Prostate gland (tissue), 2 donors: ENCODE results near the gene COMMD4. TPM values are rescaled to one million over a fixed set of nuclear protein-coding genes. Genes with fewer than 3 reads are reported as not detected.

Source experiments
- DNase-seq: peaks from one replicate; pipeline ENCODE4 v3.0.0-alpha.2; 2019; ENCODE audit warnings: low spot score
- H3K27ac ChIP-seq, 2 donors: fragments of 200-600 bp; sonication (generic); 2 replicates each; pipeline ENCODE4 v1.5.1; 2017 to 2019
- H3K27me3 ChIP-seq: fragments of 200-600 bp; sonication (generic); replicated peaks from 2 replicates; pipeline ENCODE4 v1.5.1; 2019; ENCODE audit not compliant: insufficient read depth
- H3K36me3 ChIP-seq, 2 donors: fragments of 200-600 bp; sonication (generic); 1 replicate in 1 of 2; 2 replicates in 1 of 2; pipeline versions ENCODE4 v1.5.1 to v1.8.1; 2017 to 2019
- H3K4me1 ChIP-seq: fragments of 200-600 bp; sonication (generic); replicated peaks from 2 replicates; pipeline ENCODE4 v1.5.1; 2019
- H3K4me3 ChIP-seq, 2 donors: fragments of 200-600 bp; sonication (generic); 2 replicates each; pipeline ENCODE4 v1.5.1; 2017 to 2019
- H3K9me3 ChIP-seq: fragments of 200-600 bp; sonication (generic); 2 replicates; pipeline ENCODE4 v1.5.1; 2017
- CTCF ChIP-seq, 4 experiments: fragments of 200-600 bp in 2 of 4; fragments of 450-650 bp in 2 of 4; sonication (generic) in 2 of 4; IDR thresholded peaks; 1 replicate in 3 of 4; 2 replicates in 1 of 4; pipeline ENCODE4 v1.5.1; 2016 to 2019; ENCODE audit warnings: antibody characterized with exemption in 4 of 4, mild to moderate bottlenecking in 2 of 4, moderate library complexity in 2 of 4
- POLR2A ChIP-seq: fragments of 450-650 bp; IDR thresholded peaks from one replicate; pipeline ENCODE4 v1.6.1; 2016; ENCODE audit warnings: antibody characterized with exemption, mild to moderate bottlenecking
- POLR2AphosphoS5 ChIP-seq: sonication (generic); formaldehyde crosslinking; IDR thresholded peaks from one replicate; pipeline ENCODE4 v1.6.1; 2017; ENCODE audit warnings: antibody characterized with exemption
- WGBS: methylation state at CpG from one replicate; pipeline ENCODE4 v1.1.5; 2018; 5-methylcytosine and 5-hydroxymethylcytosine counted together
- intact Hi-C: fragments of 100-400 bp; cut with DNase I; formaldehyde crosslinking; loops from one replicate; pipeline ENCODE4 v1.14.2; 2022
- total RNA-seq, 2 donors: library from RNA; depleted of rRNA; stranded (reverse); fragments of >200 nt; gene quantifications; one replicate each; pipeline ENCODE4 v1.1.0, GENCODE V29; 2016

COMMD4 gene
- total RNA-seq, 2 donors from 2014 or later: 100 to 116 TPM

- H3K4me1 ChIP-seq: no peaks in the 10 kb centered on the region
- 92% methylated on average over 4 of the region's 4 CpGs for WGBS
- DNase-seq: no peak
- H3K4me3 ChIP-seq: no peak overlapping the region
- H3K9me3 ChIP-seq: no peaks in the 10 kb centered on the region
- TF ChIP-seq POLR2A (no peak), POLR2AphosphoS5 (no peak), CTCF (IDR thresholded peaks at IDR 0.05) (no peak)
- H3K27me3 ChIP-seq: no peaks in the 10 kb centered on the region
- peaks cover 0 to 10% of the 10 kb centered on the region in 2 donors for H3K36me3 ChIP-seq
- intact Hi-C loops: no loop called here
- no peak overlapping the region for H3K27ac ChIP-seq
These were observed 19.5 kb downstream of the COMMD4 start for GRCh38 chr15:75355369-75355768.

- H3K4me1 ChIP-seq: no peaks in the 10 kb centered on the region
- WGBS: 78% methylated on average over 24 of the region's 28 CpGs
- no peaks in the 10 kb centered on the region for H3K9me3 ChIP-seq
- intact Hi-C loops: no loop called here
- H3K27me3 ChIP-seq: no peaks in the 10 kb centered on the region
- H3K36me3 ChIP-seq: peaks cover 0 to 10% of the 10 kb centered on the region in 2 donors
- no peak for DNase-seq
- TF ChIP-seq CTCF (IDR thresholded peaks at IDR 0.05) (no peak), POLR2A (no peak), POLR2AphosphoS5 (no peak)
- H3K4me3 ChIP-seq: no peak overlapping the region
- no peak overlapping the region for H3K27ac ChIP-seq
These were observed 20.1 kb downstream of the COMMD4 start for GRCh38 chr15:75356006-75356405.

GRCh38 chr15:75356517-75356916 is 20.7 kb downstream of the COMMD4 start:
- 91% methylated on average over 20 of the region's 20 CpGs for WGBS
- Histone ChIP-seq H3K4me1 (no peaks in the 10 kb centered on the region), H3K27me3 (no peaks in the 10 kb centered on the region), H3K27ac (no peak overlapping the region), H3K4me3 (no peak overlapping the region), H3K9me3 (no peaks in the 10 kb centered on the region), H3K36me3 (peaks cover 0 to 10% of the 10 kb centered on the region in 2 donors)
- DNase-seq: no peak
- intact Hi-C loops: no loop called here
- TF ChIP-seq POLR2AphosphoS5: no peak
- TF ChIP-seq CTCF (IDR thresholded peaks at IDR 0.05): no peak
- TF ChIP-seq POLR2A: no peak

GRCh38 chr15:75357976-75358673 is 22.3 kb downstream of the COMMD4 start:
- Histone ChIP-seq H3K27me3 (no peaks in the 10 kb centered on the region), H3K36me3 (peaks cover 0 to 10% of the 10 kb centered on the region in 2 donors), H3K9me3 (no peaks in the 10 kb centered on the region), H3K4me1 (no peaks in the 10 kb centered on the region), H3K4me3 (no peak overlapping the region), H3K27ac (no peak overlapping the region)
- no peak for TF ChIP-seq CTCF (IDR thresholded peaks at IDR 0.05)
- no peak for TF ChIP-seq POLR2A
- TF ChIP-seq POLR2AphosphoS5: no peak
- intact Hi-C loops: no loop called here
- 91% methylated on average over 16 of the region's 17 CpGs for WGBS
- no peak for DNase-seq
